Left colon (tissue), 2 donors: ENCODE measurements around the gene ZBTB44. TPM values are rescaled to one million over a fixed set of nuclear protein-coding genes. Genes with fewer than 3 reads are reported as not detected.
A peak's percentile ranks its signal among the peaks of the same experiment; 100 is the strongest.

Experiments
- ATAC-seq: fragments of 200-7000 bp; cut with Tn5 transposase; one replicate; pipeline ENCODE4 v1.9.1; 2020; ENCODE audit warnings: mild to moderate bottlenecking, moderate library complexity
- DNase-seq, 2 donors: peaks; one replicate each; pipeline ENCODE4 v3.0.0-alpha.2; 2020
- intact Hi-C, 2 donors: fragments of 100-400 bp; cut with DNase I in 1 of 2; cut with micrococcal nuclease in 1 of 2; formaldehyde crosslinking; loops; one replicate each; pipeline versions ENCODE4 v1.11.2 to v1.14.0; 2022; cut with DNase I, micrococcal nuclease
- total RNA-seq, 2 donors: library from RNA; stranded (reverse); fragmentation: NEBNext Ultra II Directional; extraction: Animal tissue kit (Norgen Biotek cat#: 25700); gene quantifications; one replicate each; pipeline ENCODE4 v1.2.1, GENCODE V29; 2021
- donor health status: DM: no; HTN: no; CAD: no.
- donor health status: DM: yes; HTN: yes; CAD: no.

The ZBTB44 gene
- total RNA-seq, 2 donors from 2014 or later, result 23.3 to 30.2 TPM

- intact Hi-C loops, result no loop called here
- ATAC-seq (no peak), DNase-seq (no peak)
Measured at GRCh38 chr11:130218501-130219070, 96.1 kb downstream of the ZBTB44 start.

- DNase-seq (no peak), ATAC-seq (no peak)
- intact Hi-C loops, result no loop called here
Measured at GRCh38 chr11:130217133-130218031, 97.3 kb downstream of the ZBTB44 start.

GRCh38 chr11:130216591-130217132 lies 98.1 kb downstream of the ZBTB44 start:
- no peak for DNase-seq
- intact Hi-C loops, result no loop called here

GRCh38 chr11:130216221-130216550 lies 98.5 kb downstream of the ZBTB44 start:
- intact Hi-C loops, result no loop called here
- DNase-seq, result no peak

More at GRCh38 chr11:130216591-130217132, 98.1 kb downstream of the ZBTB44 start:
- peak; percentile 1 for ATAC-seq

GRCh38 chr11:130215531-130216220 lies 99.0 kb downstream of the ZBTB44 start:
- DNase-seq (no peak), ATAC-seq (no peak)
- intact Hi-C loops, result no loop called here

More at GRCh38 chr11:130216221-130216550, 98.5 kb downstream of the ZBTB44 start:
- ATAC-seq, result no peak

GRCh38 chr11:130214861-130215530 lies 99.7 kb downstream of the ZBTB44 start:
- ATAC-seq (no peak), DNase-seq (no peak)
- intact Hi-C loops, result no loop called here

GRCh38 chr11:130213979-130214281 lies 100.8 kb downstream of the ZBTB44 start:
- intact Hi-C loops, result no loop called here
- DNase-seq (no peak), ATAC-seq (no peak)

GRCh38 chr11:130213143-130213978 lies 101.4 kb downstream of the ZBTB44 start:
- intact Hi-C loops, result no loop called here
- peak in 1 of 2 donors; percentile 78 for DNase-seq
- peak; percentile 68 for ATAC-seq

GRCh38 chr11:130212431-130212961 lies 102.2 kb downstream of the ZBTB44 start:
- peak in 1 of 2 donors; percentile 12 for DNase-seq
- intact Hi-C loops, result no loop called here
- ATAC-seq, result peak; percentile 31

GRCh38 chr11:130211781-130212401 lies 102.8 kb downstream of the ZBTB44 start:
- intact Hi-C loops, result no loop called here
- DNase-seq (peak in 1 of 2 donors; percentile 6), ATAC-seq (no peak)

- peak in 1 of 2 donors; percentile 1 for DNase-seq
- intact Hi-C loops, result no loop called here
- no peak for ATAC-seq
Measured at GRCh38 chr11:130211144-130211543, 103.6 kb downstream of the ZBTB44 start.

GRCh38 chr11:130209954-130210854 lies 104.5 kb downstream of the ZBTB44 start:
- DNase-seq (peak; percentile 8 to 23), ATAC-seq (no peak)
- intact Hi-C loops, result no loop called here

GRCh38 chr11:130209128-130209932 lies 105.4 kb downstream of the ZBTB44 start:
- intact Hi-C loops, result no loop called here
- ATAC-seq (no peak), DNase-seq (peak; percentile 7 to 25)

GRCh38 chr11:130208241-130209127 lies 106.2 kb downstream of the ZBTB44 start:
- no peak for DNase-seq
- ATAC-seq, result no peak
- intact Hi-C loops, result no loop called here

GRCh38 chr11:130206141-130206540 lies 108.6 kb downstream of the ZBTB44 start:
- ATAC-seq (peak; percentile 62), DNase-seq (peak; percentile 36 to 51)
- intact Hi-C loops, result no loop called here
